GM19455 (cell line): Measurements from ENCODE around the gene LRMDA.

Source experiments
- ATAC-seq: cut with Tn5 transposase; IDR thresholded peaks from one replicate; pipeline ENCODE4 v1.9.1; 2021; ENCODE audit not compliant: unreplicated experiment

LRMDA gene

DNA sequence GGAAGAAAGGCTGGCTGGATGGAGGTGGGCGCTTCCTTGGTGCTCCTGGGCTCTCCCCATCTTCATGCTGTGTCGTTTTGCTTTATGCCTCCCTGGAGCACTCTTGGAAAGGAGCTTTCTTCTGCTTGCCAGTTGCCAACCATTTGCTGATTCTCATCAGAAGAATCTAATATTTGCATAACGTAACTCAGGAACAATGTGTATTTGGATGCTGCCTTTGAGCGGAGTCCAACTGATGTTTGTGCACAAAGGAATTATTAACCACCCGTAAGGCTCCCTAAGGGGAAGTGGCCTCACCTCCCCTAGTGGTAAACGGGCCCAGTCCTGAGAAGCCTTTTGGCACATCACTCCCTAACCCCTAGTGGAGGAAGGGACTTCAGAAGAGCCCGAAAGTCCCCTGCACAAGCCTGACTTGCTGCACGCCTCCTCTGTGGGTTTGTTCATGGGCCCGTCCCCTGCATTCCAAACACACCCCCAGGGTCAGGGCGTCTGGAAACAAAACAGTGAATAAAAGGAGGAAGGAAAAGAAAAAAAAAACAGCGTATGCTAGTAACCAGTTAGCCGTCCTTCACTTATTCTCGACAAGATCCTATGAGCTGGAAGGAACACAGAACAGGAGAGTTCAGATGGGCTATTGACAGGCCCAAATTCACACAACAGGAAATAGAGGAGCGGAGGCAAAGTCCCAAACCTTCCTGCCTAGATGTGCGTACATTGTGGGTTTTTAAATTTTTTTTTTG is 602.2 kb downstream of the LRMDA start:
- ATAC-seq: no peak

- no peak for ATAC-seq
Observed at GRCh38 chr10:76034353-76035205, 603.2 kb downstream of the LRMDA start.

DNA sequence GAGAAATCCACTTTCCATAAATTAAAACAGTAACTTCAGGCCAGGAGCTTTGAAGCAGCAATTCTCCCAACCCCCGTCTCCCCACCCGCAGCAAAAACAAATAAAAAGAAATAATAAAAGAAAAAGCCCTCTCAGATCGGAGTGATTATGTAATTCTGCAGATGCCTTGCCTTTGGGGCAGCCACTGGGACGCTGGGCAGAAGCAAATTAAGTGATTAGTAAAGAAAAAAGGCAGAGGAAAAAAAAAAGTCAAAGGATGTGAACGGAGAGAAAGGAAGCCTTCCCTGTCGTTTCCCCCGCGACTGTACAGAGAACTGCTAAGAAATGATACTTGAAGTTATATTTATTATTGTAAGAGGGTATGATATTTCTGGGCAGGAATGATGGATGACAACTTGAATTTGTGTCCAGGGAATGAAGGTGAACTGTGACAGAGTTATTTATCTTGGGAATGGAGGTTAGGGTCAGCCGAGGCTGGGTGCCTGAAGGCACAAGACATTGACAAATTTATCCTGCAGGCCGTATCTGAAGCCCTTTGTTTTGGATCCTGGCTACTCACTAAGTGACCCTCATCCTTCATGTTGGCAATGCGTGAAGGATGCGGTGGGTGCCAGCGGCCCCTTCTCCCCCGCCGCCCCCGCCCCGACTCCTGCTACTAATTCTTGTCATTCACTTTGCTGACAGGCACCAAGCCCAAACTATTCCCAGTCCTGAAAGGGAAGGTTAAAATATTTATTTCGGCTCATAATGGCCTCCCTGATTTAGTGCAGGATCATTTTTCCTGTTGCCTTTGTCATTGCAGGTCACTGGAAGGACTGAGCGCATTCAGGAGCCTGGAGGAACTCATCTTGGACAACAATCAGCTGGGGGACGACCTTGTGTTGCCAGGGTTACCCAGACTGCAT is 604.0 kb downstream of the LRMDA start:
- no peak for ATAC-seq

GRCh38 chr10:76036111-76036940 is 604.9 kb downstream of the LRMDA start:
- ATAC-seq: peak; percentile 81

- ATAC-seq: no peak
Observed at GRCh38 chr10:76036962-76037361, 605.5 kb downstream of the LRMDA start.

DNA sequence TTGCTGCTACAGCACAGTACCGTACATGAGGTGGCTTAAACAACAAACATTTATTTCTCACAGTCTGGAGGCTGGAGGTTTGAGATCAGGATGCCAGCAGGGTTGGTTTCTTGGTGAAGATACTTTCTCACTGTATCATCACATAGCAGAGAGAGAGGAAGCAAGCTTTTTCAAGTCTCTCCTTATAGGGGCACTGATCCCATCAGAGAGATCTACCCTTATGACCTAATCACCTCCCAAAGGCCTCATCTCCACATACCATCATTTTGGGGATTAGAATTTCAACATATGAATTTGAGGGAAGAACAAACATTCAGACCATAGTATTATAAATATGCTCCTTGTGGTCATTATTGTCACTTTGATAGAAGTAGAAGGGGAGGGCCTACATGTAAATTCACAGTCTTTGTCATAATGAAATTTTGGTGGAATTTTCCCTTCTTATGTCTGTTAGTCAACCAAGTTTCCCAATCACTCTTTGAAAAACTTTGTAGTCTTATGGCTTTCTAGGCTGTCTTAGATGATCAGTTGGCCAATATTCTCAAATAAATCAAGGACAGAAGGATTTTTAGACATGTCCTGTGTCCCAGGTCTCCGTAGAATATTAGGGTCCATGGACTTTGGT is 606.2 kb downstream of the LRMDA start:
- ATAC-seq: no peak

DNA sequence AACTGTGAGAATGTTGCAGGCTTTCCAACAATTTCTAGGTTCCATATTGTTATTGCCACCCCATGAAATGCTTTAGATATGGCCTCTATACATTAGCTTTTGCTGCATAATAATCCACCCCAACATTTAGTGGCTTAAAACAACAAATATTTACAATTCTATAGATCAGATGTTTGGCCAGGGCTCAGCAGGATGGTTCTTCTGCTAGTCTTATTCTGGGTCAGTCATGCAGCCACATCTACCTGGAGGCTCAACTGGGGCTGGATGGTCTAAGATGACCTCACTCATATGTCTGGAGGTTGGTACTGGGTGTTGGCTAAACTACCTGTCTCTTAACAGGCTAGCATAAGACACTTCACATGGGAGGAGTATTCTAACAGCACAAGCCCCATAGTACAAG is 607.3 kb downstream of the LRMDA start:
- ATAC-seq: no peak

- no peak for ATAC-seq
Observed at GRCh38 chr10:76040107-76040829, 608.8 kb downstream of the LRMDA start.

GRCh38 chr10:76040830-76041220 is 609.4 kb downstream of the LRMDA start:
- ATAC-seq: no peak

GRCh38 chr10:76041551-76041950 is 610.1 kb downstream of the LRMDA start:
- ATAC-seq: no peak

DNA sequence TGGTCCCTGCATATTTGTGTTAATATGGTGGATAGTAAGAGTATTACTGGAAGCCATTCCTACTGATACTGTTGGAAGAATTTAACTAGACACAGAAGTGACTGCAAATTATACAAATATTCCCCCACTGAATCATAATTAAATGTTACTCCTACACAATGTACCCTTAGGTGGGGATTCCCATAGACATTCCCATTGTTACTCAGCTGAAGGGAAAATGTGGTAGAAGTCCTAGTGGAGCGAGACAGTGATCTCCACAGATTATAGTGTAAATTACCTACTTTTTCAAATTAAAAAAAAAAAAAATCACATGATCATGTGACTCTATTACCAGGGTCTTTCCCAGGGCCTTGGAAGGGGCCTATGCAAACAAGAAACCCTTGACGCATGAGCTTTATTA is 611.8 kb downstream of the LRMDA start:
- no peak for ATAC-seq

DNA sequence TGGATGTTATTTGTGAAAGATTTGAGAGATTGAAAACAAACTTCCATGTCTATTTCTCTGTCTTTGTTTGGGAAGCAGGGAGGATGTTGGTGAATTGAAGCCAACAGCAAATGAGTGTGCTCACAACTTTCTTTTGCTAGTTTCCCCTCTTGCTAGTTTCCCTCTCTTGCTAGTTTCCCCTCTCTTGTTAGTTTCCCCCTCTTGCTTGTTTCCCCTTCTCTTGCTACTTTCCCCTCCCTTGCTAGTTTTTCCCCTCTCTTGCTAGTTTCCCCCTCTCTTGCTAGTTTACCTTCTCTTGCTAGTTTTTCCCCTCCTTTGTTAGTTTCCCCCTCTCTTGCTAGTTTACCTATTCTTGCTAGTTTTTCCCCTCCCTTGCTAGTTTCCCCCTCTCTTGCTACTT is 613.3 kb downstream of the LRMDA start:
- ATAC-seq: no peak

DNA sequence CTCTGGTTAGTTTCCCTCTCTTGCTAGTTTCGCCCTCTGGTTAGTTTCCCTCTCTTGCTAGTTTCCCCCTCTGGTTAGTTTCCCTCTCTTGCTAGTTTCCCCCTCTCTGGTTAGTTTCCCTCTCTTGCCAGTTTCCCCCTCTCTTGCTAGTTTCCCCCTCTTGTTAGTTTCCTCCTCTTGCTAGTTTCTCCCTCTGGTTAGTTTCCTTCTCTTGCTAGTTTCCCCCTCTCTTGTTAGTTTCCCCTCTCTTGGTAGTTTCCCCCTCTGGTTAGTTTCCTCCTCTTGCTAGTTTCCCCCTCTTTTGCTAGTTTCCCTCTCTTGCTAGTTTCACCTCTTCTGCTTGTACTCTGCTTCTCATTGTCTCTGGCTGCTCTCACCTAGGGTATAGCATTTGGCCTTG is 613.8 kb downstream of the LRMDA start:
- ATAC-seq: no peak

GRCh38 chr10:76047521-76047920 is 616.1 kb downstream of the LRMDA start:
- no peak for ATAC-seq

- no peak for ATAC-seq
Observed at GRCh38 chr10:76049581-76050290, 618.3 kb downstream of the LRMDA start.

- ATAC-seq: no peak
Observed at GRCh38 chr10:76050291-76050625, 618.8 kb downstream of the LRMDA start.

- ATAC-seq: no peak
Observed at GRCh38 chr10:76051007-76051936, 619.8 kb downstream of the LRMDA start.
